ENCODE data around the gene CUL4B. TPM values are rescaled to one million over a fixed set of nuclear protein-coding genes. Genes with fewer than 3 reads are reported as not detected.
"Not testable (repeated sequence)": the region's sequence is repeated elsewhere in the genome, so short reads cannot be mapped to it uniquely, and the experiment has no call there.

Gene CUL4B
- total RNA-seq, 4 donors from 2014 or later, result 34.4 to 54.4 (median 42.2) TPM

DNA sequence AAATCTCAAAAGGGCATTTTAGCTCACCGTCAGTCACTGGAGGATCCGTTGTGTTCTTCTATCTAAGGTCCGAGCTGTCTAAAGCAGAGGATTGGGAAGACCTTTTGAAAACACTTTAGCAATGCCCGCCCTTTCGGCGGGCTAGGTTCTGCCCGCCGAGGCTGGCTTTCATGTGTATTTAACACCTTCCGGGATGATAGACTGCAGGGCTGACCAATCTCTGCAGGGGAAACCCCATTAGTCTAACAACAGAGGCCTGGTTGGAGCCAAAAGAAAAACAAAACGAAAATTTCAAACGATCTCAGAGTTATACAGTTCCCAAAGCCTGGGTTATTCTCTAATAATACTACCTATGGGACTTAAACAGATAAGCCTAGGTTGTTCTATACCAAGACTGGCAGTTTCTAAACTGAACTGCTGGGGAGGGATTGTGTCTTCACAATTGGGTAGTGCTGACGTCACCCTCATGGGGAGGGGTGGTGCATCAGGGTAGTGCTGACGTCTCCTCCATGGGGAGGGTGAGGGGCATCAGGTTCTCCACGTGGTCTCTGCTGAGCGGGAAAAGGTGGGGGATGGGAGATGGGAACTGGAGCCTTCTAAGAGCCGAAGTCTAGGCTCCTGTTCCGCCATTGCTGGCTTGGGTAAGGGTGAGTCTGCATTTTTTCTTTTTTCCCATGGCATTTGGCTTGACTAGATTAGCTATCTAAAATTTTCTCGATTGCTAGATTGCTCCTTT lies 14.8 kb upstream of the CUL4B start:
- intact Hi-C loops (cut with DNase I), result no loop called here
- Histone ChIP-seq H3K36me3 (no peaks in the 10 kb centered on the region), H3K9me3 (no peaks in the 10 kb centered on the region), H3K27me3 (no peaks in the 10 kb centered on the region), H3K27ac (no peak overlapping the region), H3K4me1 (no peaks in the 10 kb centered on the region), H3K4me3 (replicated peaks in 1 of 3) (no peak overlapping the region)
- DNase-seq, result no peak
- TF ChIP-seq, protein P1, sequence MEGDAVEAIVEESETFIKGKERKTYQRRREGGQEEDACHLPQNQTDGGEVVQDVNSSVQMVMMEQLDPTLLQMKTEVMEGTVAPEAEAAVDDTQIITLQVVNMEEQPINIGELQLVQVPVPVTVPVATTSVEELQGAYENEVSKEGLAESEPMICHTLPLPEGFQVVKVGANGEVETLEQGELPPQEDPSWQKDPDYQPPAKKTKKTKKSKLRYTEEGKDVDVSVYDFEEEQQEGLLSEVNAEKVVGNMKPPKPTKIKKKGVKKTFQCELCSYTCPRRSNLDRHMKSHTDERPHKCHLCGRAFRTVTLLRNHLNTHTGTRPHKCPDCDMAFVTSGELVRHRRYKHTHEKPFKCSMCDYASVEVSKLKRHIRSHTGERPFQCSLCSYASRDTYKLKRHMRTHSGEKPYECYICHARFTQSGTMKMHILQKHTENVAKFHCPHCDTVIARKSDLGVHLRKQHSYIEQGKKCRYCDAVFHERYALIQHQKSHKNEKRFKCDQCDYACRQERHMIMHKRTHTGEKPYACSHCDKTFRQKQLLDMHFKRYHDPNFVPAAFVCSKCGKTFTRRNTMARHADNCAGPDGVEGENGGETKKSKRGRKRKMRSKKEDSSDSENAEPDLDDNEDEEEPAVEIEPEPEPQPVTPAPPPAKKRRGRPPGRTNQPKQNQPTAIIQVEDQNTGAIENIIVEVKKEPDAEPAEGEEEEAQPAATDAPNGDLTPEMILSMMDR (IDR thresholded peaks at IDR 0.05), result no peak
- no peak for TF ChIP-seq POLR2A (IDR thresholded peaks at IDR 0.05)
- WGBS, 2 donors, result 86 to 91% methylated on average over 15 to 17 of the region's 18 CpGs

DNA sequence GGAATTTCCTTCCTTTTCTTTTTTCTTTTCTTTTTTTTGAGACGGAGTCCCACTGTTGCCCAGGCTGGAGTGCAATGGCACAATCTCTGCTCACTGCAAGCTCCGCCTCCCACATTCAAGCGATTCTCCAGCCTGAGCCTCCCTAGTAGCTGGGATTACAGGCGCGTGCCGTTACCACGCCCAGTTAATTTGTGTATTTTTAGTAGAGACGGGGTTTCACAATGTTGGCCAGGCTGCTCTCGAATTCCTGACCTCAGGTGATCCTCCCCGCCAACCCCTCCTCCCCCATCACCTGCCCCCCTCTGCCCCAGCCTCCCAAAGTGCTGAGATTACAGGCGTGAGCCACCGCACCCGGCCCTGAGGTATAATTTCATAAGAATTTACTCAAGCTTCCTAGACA lies 13.0 kb upstream of the CUL4B start:
- H3K9me3 ChIP-seq; H3K4me3 ChIP-seq (replicated peaks in 1 of 3); DNase-seq; H3K27ac ChIP-seq; H3K4me1 ChIP-seq; intact Hi-C loops (cut with DNase I); H3K36me3 ChIP-seq; H3K27me3 ChIP-seq: not testable (repeated sequence)
- 92 to 94% methylated on average over 13 of the region's 13 CpGs for WGBS, 2 donors

DNA sequence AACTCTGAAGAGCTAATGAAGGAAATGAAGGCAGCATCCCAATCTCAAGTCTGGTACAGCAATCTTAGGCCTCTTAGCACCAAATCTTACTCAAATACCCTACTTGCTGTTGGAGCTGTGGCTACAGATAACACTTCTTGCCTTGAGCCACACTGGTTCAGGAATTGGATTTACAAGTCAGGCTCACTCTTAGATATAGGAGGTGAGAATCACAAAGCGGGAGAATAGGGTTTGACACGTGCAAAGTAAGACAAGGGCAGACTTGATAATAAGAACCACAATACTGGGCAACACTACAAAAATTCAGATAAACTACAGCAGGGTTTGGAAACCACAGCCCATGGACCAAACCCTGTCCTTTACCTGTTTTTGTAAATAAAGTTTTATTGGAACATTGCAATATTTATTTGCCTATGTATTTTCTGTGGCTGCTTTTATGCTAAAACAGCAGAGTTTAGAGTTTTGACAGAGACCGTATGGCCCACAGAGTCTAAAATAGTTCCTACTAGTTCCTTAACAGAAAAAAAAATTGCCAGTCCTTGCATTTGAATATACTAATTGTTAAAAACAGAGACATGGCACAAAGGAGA lies 9.3 kb upstream of the CUL4B start:
- Histone ChIP-seq H3K4me1 (no peaks in the 10 kb centered on the region), H3K36me3 (no peaks in the 10 kb centered on the region), H3K27me3 (no peaks in the 10 kb centered on the region), H3K4me3 (replicated peaks in 1 of 3) (no peak overlapping the region), H3K9me3 (no peaks in the 10 kb centered on the region), H3K27ac (no peak overlapping the region)
- intact Hi-C loops (cut with DNase I), result no loop called here
- WGBS, 2 donors, result 86 to 97% methylated on average over 3 of the region's 3 CpGs
- no peak for TF ChIP-seq POLR2A (IDR thresholded peaks at IDR 0.05)
- TF ChIP-seq, protein P1 (IDR thresholded peaks at IDR 0.05), result no peak
- no peak for DNase-seq

DNA sequence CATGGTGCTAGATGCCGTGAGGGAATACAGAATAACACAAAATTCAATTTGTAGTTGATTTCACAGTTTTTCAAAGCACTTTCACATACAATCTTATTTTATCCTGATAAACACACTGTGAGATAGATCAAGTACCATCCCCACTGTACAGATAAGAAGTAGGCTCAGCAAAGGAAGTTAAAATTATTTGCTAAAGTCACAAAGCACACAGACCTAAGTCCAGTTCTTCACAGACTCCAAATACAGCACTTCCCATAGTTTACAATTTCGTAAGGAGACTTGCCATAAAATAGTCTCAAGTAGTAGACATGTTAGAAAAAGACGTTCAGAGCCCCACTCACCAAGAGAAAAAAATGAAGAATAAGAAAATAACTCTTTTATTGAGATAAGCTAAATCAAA lies 7.8 kb upstream of the CUL4B start:
- Histone ChIP-seq H3K4me3 (replicated peaks in 1 of 3) (no peak overlapping the region), H3K9me3 (no peaks in the 10 kb centered on the region), H3K4me1 (no peaks in the 10 kb centered on the region), H3K36me3 (no peaks in the 10 kb centered on the region), H3K27ac (no peak overlapping the region), H3K27me3 (no peaks in the 10 kb centered on the region)
- no peak for TF ChIP-seq POLR2A (IDR thresholded peaks at IDR 0.05)
- TF ChIP-seq, protein P1 (IDR thresholded peaks at IDR 0.05), result no peak
- 84 to 88% methylated on average over 3 of the region's 3 CpGs for WGBS, 2 donors
- DNase-seq, result no peak
- intact Hi-C loops (cut with DNase I), result no loop called here

DNA sequence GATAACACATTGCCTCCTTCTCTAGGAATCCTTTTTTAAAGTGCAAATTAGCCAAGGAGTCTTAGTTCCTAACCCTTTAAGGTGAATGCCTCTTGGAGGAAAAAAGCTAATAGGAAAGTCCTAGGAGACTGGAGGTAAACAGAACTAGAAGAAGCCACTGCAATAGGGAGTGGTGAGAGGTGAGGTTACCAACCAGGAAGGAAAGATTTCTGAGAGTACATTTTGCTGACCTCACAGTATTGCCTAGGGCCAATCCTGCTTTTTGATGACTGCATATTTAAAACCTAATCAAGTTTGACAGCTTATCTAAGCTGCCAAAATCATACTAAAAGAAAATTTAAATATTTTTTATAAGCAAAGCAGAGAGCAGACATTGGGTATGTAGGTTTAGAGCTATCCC lies 7.3 kb upstream of the CUL4B start:
- Histone ChIP-seq H3K4me1 (no peaks in the 10 kb centered on the region), H3K4me3 (replicated peaks in 1 of 3) (no peak overlapping the region), H3K36me3 (no peaks in the 10 kb centered on the region), H3K27me3 (no peaks in the 10 kb centered on the region), H3K27ac (no peak overlapping the region), H3K9me3 (no peaks in the 10 kb centered on the region)
- TF ChIP-seq, protein P1 (IDR thresholded peaks at IDR 0.05), result no peak
- TF ChIP-seq POLR2A (IDR thresholded peaks at IDR 0.05), result no peak
- intact Hi-C loops (cut with DNase I), result no loop called here
- DNase-seq, result no peak
